HUDEP-2 (cell line): Measurements from ENCODE around the gene RAF1.

Source experiments
- DNase-seq, 76 experiments: peaks; one replicate each; lab custom pipeline; 2025; ENCODE audit not compliant: unreplicated experiment in 76 of 76; lab: John Stamatoyannopoulos, UW

The RAF1 gene

DNA sequence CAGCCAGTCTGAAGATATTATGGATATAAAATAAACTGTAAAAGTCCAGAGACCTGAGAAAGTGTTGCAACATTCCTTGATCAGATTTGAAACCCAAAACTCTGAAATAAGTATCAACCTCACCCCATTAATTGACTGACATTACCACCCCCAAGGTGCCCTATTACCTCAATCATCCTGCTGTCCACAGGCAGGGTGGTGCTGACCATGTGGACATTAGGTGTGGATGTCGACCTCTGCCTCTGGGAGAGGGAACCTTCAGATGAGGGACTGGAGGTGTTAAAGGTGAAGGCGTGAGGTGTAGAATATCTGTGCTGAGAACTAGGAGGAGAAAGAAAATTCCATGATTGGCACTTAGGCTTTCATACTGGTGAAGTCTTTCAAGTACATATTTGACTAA, 59.9 kb downstream of the RAF1 start:
- DNase-seq: no peak

DNA sequence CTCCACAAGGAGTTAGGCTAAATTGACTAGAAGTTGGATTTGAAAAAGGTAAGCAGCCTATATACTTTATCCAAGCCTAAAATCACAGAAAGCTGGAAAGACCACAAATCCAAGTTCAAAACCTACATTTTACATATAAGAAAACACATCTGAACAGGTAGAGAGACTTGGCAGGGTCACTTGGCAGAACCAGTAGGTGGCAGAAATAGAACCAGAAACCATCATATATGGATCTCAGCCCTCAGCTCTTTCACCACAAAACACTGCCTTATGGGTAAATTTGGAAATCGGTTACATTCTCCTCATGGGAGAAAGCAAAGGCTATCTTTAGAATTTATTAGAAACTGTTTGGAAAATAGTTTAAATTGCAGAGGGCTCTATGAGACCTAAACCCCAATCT, 62.8 kb downstream of the RAF1 start:
- DNase-seq: no peak

DNA sequence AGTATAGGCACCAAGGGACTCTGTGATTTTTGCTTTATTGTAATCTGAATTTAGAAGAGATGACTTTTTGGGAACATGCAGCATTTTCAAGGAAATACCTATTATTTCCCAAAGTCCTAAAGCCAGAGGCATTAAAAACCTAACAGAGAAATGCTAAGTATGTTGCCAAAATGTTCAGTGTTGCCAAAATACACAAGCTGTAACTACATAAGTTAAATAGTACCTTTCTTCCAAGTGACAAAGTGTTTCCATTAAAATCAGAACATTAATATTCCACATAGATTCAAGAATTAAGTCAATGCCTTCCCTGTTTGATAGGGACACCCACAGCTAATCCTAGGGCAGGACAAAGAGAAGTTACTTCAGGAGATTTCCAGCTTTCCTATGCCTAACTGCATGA, 65.0 kb downstream of the RAF1 start:
- no peak for DNase-seq

DNA sequence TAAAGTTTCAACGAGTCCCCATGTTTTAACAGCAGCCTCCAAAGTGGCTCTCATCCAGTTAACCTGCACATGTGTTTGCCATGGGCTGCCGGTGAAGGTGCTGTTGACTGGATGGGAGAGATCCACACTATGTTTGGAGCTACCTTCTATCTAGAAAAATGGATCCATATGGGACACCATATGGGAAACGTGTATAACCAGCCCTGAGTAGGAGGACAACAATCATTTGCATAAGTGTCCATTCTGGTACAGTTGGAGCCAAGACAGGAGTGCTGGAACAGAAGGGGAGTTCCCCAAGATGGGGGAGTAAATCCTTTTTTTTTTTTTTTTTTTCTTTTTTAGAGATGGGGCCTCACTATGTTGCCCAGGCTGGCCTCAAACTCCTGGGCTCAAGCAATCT, 70.4 kb downstream of the RAF1 start:
- DNase-seq: no peak

DNA sequence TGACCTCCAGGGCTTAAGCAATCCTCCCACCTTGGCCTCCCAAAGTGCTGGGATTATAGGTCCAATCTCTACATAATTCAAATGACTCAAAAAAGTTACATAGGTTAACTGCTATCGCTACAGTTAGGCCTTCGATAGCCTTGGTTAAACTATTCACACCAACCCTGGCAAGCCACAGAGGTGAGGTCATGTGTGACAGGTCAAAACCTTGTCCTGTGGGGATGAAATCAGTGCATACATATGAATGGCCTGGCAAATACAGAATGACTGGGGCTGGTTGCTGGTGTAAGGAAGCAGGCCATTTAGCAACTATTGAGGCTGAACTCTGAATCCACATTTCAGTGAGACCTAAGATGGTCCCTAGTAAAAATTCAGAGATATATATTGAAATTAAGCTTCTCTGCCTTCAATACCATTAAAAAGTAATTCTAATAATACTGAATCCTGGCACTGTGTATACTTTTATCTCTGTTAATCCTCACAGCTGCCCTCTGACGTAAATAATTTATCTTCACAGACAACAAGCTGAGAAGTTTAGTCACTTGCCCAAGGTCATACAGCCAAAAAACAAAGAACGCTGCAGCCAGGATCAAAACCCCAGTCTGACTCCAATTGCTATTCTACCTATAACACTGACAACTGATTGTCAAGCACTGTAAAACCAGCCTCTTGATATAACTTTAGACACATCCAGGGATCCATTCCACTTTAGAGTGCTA, 71.8 kb downstream of the RAF1 start:
- no peak for DNase-seq

DNA sequence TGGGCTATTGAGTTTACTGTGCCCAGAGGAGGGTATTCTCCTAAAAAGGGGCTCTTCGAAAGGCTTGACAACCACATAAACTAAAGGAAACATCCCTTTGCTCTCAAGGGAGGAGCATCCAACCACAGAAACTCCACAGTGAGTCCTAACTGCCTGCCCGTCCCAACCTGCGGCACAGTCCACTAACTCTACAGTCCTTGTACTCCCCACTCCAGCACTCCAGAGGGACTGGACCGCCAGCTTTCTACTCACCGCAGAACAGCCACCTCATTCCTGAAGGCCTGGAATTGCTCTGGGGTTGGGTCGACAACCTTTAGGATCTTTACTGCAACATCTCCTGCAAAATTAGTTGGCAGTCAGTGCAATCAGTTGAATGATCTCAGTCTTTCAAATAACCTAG, 72.5 kb downstream of the RAF1 start:
- no peak for DNase-seq

DNA sequence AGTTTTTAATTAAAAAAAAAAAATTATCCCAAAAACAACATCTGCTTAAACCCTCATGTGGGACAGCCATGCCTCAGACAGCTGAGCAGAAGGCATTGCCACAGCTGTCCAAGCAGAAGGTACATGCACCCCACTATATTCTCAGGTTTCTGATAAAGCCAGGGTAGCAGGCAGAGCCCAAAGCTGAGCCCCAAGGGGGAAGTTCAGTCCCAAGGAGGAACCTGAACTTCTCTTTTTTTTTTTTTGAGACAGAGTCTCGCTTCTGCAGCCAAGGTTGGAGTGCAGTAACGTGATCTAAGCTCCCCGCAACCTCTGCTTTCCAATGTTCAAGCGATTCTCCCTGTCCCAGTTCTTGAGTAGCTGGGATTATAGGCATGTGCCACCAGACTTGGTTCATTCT, 73.8 kb downstream of the RAF1 start:
- no peak for DNase-seq

DNA sequence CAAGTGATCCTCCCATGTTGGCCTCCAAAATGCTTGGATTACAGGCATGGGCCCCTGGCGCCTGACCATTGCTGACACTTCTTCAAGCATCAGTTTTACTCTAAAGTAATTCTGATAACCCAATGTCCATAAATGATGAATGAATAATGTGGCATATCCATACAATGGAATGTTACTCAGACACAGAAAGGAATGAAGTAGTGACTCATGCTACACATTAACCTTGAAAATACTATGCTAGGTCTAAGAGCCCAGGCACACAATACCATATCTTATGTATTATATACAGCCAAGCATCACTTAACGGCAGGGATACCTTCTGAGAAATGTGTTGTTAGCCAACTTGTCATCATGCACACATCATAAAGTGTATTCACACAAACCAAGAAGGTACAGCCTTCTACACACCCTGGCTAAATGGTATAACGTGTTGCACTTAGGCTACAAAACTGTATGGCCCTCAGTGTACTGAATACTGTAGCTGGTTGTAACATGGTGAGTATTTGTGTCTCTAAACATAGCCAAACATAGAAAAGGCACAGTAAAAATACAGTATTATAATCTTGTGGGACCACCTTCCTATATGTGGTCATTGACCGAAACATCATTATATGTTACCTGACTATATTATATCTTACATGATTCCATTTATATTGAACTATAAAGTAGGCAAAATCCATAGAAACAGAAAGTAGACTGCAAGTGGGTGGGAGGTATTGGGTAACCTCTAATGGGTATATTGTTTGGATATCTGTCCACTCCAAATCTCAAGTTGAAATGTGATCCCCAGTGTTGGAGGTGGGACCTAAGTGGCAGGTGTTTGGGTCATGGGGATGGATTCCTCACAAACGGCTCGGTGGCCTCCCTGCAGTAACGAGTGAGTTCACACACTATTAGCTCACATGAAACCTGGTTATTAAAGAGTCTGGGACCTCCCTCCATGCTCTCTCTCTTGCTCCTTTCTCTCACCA, 75.6 kb downstream of the RAF1 start:
- DNase-seq: no peak

DNA sequence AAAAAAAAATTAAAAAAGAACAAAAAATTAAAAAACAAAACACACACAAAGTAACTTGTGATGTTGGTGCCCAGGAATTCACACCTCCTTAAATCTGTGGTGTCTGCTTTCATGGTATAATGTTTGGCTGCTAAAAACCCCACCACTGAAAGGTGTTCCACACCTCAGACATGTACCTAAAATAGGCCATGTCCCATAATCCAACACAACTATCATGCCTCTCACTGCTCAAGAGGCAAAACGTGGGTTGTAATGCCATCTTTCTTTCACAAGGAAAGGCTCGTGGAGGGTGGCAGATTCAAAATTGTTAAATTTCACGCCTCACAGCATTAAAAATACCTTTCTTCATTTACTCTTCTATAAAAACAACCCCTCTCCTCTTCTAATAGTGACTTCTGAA, 77.5 kb downstream of the RAF1 start:
- no peak for DNase-seq

DNA sequence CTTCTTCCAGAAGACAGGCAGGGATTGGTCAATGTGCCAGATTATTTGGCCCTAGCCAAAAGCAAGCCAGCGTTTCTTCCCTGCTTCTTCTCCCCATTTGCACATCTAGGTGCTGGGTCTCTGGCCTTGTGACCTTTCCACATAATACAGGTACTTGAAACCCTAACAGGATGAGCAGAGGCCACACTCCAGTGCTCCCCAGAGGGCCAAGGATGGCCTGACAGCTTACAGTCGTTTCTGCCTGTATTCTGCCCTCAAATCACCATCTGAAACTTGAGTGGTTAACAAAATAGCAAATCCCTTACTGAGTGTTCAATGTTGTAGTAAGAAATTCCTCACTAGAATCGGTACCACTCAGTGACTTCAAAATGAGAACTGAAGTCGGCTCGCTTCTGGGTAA, 77.9 kb downstream of the RAF1 start:
- DNase-seq: no peak

DNA sequence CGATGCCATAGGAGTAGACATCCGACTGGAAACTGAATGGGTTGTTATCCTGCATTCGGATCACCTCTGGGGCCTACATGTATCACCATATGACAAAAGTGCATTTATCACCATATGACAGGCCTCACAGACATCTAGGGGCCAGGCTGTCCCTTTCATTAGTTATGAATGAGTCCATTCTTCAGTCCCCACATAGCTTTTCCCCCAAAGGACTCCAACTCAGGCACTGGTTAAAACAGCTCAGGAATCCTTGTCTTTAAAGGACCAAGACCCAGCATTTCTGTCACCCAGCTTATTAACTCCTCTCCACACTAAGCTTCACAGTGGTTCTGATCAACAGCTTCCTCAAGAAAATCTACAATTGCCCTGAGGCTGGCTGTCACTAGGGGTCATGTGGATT, 78.7 kb downstream of the RAF1 start:
- DNase-seq: no peak

DNA sequence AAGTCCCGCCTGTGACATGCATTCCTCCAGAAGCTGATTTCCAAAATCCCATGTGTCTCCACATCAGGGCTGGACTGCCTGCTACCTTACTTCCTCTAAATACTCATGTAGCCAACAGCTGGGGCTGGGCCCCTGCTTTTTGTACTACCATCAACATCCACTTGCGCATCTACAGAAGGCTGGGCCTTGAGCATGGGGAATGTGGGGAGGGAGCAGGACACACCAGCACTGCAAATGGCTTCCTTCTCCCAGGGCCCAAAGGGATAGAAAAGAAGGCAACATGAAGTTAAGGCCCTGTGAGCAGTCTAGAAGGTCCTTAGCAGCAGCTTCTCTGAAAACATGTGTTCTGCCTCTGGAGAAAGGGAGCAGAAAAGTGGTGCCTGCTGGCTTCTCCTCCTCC, 79.8 kb downstream of the RAF1 start:
- DNase-seq: no peak

DNA sequence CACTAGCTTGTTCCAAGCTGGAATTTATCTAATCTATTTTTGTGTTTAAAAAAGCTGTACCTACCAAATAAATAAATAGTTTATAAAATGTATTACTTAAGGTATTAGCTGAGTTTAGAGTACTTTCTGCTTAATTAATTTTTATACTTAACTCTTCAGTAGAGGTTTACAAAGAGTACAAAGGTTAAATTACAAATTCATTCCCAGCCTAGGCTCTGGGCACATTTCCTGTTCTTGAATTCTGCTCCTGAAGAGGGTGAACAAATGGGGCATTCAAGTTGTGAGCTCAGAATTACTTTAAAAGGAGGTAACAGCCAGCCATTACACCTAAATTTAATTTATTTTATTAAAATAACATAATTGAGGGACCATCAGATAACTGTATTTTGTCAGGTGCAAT, 80.6 kb downstream of the RAF1 start:
- DNase-seq: no peak

DNA sequence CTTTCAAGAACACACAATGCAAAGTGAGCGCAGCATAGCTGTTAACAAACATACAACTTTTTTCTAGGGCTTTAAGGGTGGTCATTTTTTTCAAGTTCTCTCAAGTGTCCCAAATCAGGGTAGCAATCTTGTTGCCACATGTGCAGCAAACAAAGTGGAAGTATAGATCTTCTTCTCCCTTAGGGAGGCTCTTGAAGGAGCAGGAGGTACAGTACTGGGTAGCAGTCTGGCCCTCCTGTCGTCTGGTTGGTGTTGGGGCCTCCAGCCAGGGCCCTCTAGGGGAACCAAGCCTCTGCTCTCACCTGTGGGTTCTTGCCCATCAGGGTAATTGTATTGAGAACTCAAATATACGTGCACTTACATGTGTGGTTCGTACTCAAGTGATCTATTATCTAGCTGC, 81.2 kb downstream of the RAF1 start:
- no peak for DNase-seq

DNA sequence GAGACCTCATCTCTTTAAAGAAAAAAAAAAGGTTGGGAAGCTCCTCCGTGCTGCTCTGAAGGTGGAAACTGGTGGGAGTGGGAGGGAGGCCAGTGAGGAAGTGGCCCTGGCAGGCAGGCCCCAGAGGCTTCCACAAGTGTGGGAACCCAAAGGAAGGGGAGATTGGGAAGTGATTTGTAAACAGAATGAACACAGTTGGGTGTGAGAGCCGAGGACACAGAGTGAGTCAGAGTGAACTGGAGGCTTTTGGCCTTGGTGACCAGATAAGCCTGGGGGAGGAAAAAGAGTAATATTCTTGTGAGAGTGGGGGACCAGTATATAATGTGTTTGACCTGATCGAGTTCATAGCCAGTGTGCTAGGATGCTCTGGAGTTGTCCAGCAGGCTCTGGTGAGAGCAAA, 84.0 kb downstream of the RAF1 start:
- DNase-seq: no peak

DNA sequence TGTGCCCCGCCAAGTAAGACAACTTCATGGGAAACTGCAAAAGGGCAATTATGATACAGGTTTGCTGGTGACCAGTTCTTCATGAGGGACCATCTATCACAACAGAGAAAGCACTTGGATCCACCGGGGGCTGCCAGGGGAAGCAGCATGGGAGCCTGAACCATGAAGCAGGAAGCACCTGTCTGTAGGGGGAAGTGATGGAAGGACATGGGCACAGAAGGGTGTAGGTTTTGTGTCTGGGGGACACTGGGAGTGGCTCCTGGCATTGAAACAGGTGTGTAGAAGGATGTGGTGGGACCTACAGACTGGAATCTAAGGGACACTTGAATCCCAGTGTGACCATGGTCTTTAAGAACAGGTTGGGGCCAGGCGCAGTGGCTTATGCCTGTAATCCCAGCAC, 84.5 kb downstream of the RAF1 start:
- no peak for DNase-seq

DNA sequence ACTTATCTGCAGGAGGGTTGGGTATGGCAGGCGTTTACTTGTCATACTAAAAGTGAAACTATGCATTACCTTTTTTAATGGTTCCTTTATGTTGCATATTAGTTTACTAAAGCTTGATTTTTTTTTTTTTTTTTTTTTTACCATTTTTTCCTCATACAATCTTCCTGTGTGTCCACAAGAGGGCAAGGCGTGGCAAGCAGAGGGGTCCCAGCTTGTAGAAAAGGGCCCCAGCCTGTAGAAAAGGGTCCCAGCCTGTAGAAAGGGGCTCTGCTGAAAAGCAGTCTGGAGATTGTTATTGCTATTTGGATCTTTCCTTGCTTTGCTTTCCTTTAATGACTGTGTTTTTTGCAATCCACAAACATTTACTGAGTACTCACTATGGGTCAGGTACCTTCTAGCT, 85.2 kb downstream of the RAF1 start:
- DNase-seq: no peak

DNA sequence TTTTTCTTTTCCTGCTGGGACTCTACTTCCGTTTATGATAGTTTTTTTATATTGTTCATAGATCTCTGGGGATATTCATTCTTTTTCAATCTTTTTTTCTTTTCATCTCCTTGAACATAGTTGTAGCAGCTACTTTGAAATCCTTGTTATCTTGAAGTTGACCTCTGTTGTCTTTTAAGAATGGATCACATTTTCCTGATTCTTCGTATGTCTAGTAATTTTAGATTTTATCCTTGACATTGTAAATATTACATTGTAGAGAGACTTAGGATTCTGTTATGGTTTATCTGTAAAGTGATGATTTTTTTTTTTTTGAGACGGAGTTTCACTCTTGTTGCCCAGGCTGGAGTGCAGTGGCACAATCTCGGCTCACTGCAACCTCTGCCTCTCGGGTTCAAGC, 86.5 kb downstream of the RAF1 start:
- no peak for DNase-seq

DNA sequence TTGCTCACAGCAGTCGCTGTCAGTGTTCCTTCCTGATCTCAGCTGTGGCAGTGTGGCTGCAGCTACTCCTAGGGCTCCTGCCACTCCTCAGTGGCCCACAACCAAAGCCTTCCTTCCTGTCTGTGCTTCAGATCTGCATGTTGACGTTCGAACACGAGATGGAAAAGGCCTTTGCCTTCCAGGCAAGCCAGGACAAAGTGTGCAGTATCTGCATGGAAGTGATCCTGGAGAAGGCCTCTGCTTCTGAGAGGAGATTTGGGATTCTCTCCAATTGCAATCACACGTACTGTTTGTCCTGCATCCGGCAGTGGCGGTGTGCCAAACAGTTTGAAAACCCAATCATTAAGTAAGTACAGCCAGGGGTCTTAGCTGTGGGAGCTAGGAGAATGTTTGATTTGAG, 89.3 kb downstream of the RAF1 start:
- no peak for DNase-seq

DNA sequence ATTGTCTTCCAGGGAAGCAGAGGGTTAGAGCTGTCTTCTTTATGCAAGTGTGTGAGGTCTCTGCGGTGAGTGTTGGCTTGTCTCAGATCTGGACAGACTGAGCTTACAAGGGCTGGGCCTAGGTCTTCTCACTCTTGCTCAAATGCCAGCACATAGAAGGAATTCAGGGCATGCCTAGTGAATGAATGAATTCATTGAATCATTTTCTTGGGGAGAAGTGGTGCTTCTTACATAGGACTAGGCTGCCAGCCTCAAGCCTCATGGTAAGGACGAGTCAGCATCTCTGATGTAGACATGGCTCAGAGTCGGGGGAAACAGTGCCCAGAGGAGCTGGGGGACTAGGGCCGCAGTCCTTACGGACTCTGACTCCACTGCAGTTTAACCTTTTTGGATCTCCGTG, 89.8 kb downstream of the RAF1 start:
- no peak for DNase-seq

DNA sequence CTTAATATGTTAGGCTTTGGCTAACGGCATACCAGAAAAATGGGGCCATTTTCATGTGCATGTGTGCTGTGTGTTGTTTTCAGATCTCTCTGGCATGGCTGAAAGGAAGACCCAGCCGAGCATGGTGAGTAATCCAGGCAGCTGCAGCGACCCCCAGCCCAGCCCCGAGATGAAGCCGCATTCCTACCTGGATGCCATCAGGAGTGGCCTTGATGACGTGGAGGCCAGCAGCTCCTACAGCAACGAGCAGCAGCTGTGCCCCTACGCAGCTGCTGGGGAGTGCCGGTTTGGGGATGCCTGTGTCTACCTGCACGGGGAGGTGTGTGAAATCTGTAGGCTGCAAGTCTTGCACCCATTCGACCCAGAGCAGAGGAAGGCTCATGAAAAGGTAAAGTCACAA, 91.9 kb downstream of the RAF1 start:
- DNase-seq: no peak

DNA sequence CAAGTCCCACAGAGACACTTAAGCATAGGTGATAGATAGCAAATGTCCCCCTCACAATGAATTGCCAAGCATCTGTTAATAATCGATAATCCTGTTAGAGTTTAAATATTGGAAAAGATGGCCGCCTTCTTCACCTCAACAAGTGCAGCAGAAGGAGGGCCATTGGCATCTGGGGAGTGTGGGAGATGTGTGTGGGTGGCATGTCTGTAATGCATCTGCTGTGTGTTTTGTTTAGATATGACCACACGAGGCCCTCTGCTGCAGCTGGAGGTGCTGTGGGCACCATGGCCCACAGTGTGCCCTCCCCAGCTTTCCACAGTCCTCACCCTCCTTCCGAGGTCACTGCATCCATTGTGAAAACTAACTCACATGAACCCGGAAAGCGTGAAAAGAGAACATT, 94.1 kb downstream of the RAF1 start:
- DNase-seq: peak in 29 of 76 experiments; percentile 3 to 59 (median 17)
